Kidney (tissue), 14 donors: ENCODE data around the gene KCNQ5. TPM values are rescaled to one million over a fixed set of nuclear protein-coding genes. Genes with fewer than 3 reads are reported as not detected.

Experiments
- DNase-seq, 5 donors: peaks; one replicate each; pipeline ENCODE4 v3.0.0-alpha.2; 2013 to 2020
- FAIRE-seq: peaks from 2 replicates; lab custom pipeline; 2012; peaks lifted over from hg19 to GRCh38; lab: Jason Lieb, UNC
- H3K27ac ChIP-seq, 2 donors: one replicate each; pipeline ENCODE4 v1.7.0; 2013; ENCODE audit warnings: low read depth in 2 of 2, low read length in 2 of 2, inconsistent platforms in 1 of 2
- H3K27me3 ChIP-seq: one replicate; pipeline ENCODE4 v1.7.1; 2013; ENCODE audit warnings: low read length, inconsistent platforms; ENCODE audit not compliant: control insufficient read depth, insufficient read depth
- H3K36me3 ChIP-seq, 3 donors: one replicate each; pipeline versions ENCODE4 v1.7.0 to v1.7.1; 2013; ENCODE audit warnings: low read length in 3 of 3, control low read depth in 1 of 3, inconsistent platforms in 1 of 3; ENCODE audit not compliant: insufficient read depth in 3 of 3, control insufficient read depth in 2 of 3
- H3K4me1 ChIP-seq, 3 donors: one replicate each; pipeline versions ENCODE4 v1.7.0 to v1.7.1; 2013; ENCODE audit warnings: low read length in 3 of 3, inconsistent platforms in 1 of 3, low read depth in 1 of 3; ENCODE audit not compliant: control insufficient read depth in 2 of 3, insufficient read depth in 2 of 3
- H3K4me3 ChIP-seq, 3 donors: one replicate each; pipeline versions ENCODE4 v1.7.0 to v1.8.1; 2013; ENCODE audit warnings: low read length in 3 of 3, control low read depth in 1 of 3, inconsistent platforms in 1 of 3
- H3K9ac ChIP-seq, 3 donors: one replicate each; pipeline versions ENCODE4 v1.7.0 to v1.7.1; 2013; ENCODE audit warnings: low read length in 3 of 3, control low read depth in 1 of 3, inconsistent platforms in 1 of 3
- H3K9me3 ChIP-seq, 3 donors: one replicate each; pipeline versions ENCODE4 v1.7.0 to v1.7.1; 2013; ENCODE audit warnings: low read length in 3 of 3, control low read depth in 1 of 3, inconsistent platforms in 1 of 3; ENCODE audit not compliant: control insufficient read depth in 2 of 3, insufficient read depth in 1 of 3
- CTCF ChIP-seq: IDR thresholded peaks from 3 replicates; pipeline ENCODE4 v1.5.1; 2012; ENCODE audit warnings: mild to moderate bottlenecking, moderate library complexity, borderline replicate concordance; ENCODE audit not compliant: insufficient read depth; ENCODE audit errors: extremely low read depth
- intact Hi-C: fragments of 100-400 bp; cut with DNase I; formaldehyde crosslinking; loops from one replicate; pipeline ENCODE4 v1.11.1; 2022
- polyA plus RNA-seq: library from polyadenylated mRNA; stranded (reverse); fragments of 350-450 nt; fragmentation: Illumina TruSeq; extraction: RNeasy Lipid Tissue Mini Kit (QIAGEN cat#74804); gene quantifications from one replicate; pipeline ENCODE4 v1.2.3, GENCODE V29; 2014; ENCODE audit warnings: low read depth, low replicate concordance; ENCODE audit not compliant: insufficient read depth
- total RNA-seq: library from RNA; stranded (reverse); fragmentation: NEBNext Ultra II Directional; extraction: Animal tissue kit (Norgen Biotek cat#: 25700); gene quantifications from one replicate; pipeline ENCODE4 v1.2.1, GENCODE V29; 2021
- donor health status: control.
- donor health status: control.
- donor health status: control.
- donor health status: control.
- donor health status: control.
- donor health status: DM: yes; HTN: yes; CAD: no.
- donor health status: Normal renal cell carcinoma (clear cell type).

KCNQ5 gene
- total and polyA plus RNA-seq, 2 donors from 2014 or later: 0.50 TPM; not detected in 1

GRCh38 chr6:72841195-72841594 is 219.3 kb downstream of the KCNQ5 start:
- no peaks in the 10 kb centered on the region for H3K27me3 ChIP-seq

GRCh38 chr6:72842140-72842539 is 220.3 kb downstream of the KCNQ5 start:
- Histone ChIP-seq H3K27ac (no peak overlapping the region), H3K9ac (no peak overlapping the region), H3K27me3 (no peaks in the 10 kb centered on the region), H3K4me1 (no peaks in the 10 kb centered on the region), H3K9me3 (no peaks in the 10 kb centered on the region), H3K4me3 (no peak overlapping the region), H3K36me3 (no peaks in the 10 kb centered on the region)
- DNase-seq (no peak), FAIRE-seq (no peak)
- intact Hi-C loops: no loop called here
- no peak for TF ChIP-seq CTCF

More at GRCh38 chr6:72841195-72841594, 219.3 kb downstream of the KCNQ5 start:
- FAIRE-seq: no peak
- H3K4me1 ChIP-seq: no peaks in the 10 kb centered on the region
- no peaks in the 10 kb centered on the region for H3K36me3 ChIP-seq
- no peak for TF ChIP-seq CTCF
- intact Hi-C loops: no loop called here
- no peak overlapping the region for H3K9ac ChIP-seq
- H3K27ac ChIP-seq: no peak overlapping the region
- DNase-seq: no peak
- H3K4me3 ChIP-seq: no peak overlapping the region
- no peaks in the 10 kb centered on the region for H3K9me3 ChIP-seq

GRCh38 chr6:72844614-72845013 is 222.8 kb downstream of the KCNQ5 start:
- H3K27ac ChIP-seq: no peak overlapping the region
- DNase-seq (no peak), FAIRE-seq (no peak)
- H3K4me1 ChIP-seq: no peaks in the 10 kb centered on the region
- no peaks in the 10 kb centered on the region for H3K27me3 ChIP-seq
- no peak overlapping the region for H3K4me3 ChIP-seq
- TF ChIP-seq CTCF: no peak
- H3K9me3 ChIP-seq: no peaks in the 10 kb centered on the region
- intact Hi-C loops: no loop called here
- H3K9ac ChIP-seq: no peak overlapping the region
- H3K36me3 ChIP-seq: no peaks in the 10 kb centered on the region

GRCh38 chr6:72849346-72849745 is 227.5 kb downstream of the KCNQ5 start:
- intact Hi-C loops: no loop called here
- H3K4me3 ChIP-seq: no peak overlapping the region
- H3K27ac ChIP-seq: no peak overlapping the region
- DNase-seq (no peak), FAIRE-seq (no peak)
- H3K27me3 ChIP-seq: no peaks in the 10 kb centered on the region
- H3K9me3 ChIP-seq: no peaks in the 10 kb centered on the region
- no peak for TF ChIP-seq CTCF
- no peak overlapping the region for H3K9ac ChIP-seq
- no peaks in the 10 kb centered on the region for H3K4me1 ChIP-seq
- no peaks in the 10 kb centered on the region for H3K36me3 ChIP-seq
